ENCODE results near the gene ANKLE2.

DNA sequence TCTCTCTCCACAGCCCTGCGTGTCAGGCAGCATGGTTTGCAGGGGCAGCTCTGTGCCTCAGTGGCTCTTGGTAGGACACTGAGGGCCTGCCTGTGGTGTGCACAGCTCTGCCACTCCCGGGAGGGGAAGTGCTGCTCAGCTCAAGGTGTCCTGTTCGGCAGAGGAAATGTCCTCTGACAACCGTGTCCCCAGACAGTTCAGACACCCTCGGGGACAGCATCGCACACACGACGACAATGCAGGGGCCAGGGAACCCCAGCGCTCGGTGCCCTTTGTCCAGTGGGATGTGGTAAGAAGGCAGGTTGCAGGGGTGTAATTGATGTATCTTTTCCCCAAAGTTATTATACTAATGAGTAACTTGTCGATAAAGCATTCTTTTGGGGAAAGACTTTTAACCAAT lies 14.2 kb downstream of the ANKLE2 start:
- TF ChIP-seq POLR2A (IDR thresholded peaks at IDR 0.05; ENCODE audit: low read length) = no peak
- TF ChIP-seq GATA1 (IDR thresholded peaks at IDR 0.05; ENCODE audit: low read depth, low read length) = no peak

Data from erythroblast (primary cell).